Ishikawa (cell line): ENCODE measurements around the gene PABPC3.

Source experiments
- CEBPB ChIP-seq: IDR thresholded peaks from 2 replicates; pipeline ENCODE4 v1.6.1; 2012
- CREB1 ChIP-seq: IDR thresholded peaks from 2 replicates; pipeline ENCODE4 v1.6.1; 2012; ENCODE audit warnings: low read depth
- EGR1 ChIP-seq: IDR thresholded peaks from 2 replicates; pipeline ENCODE4 v1.6.1; 2012
- MAX ChIP-seq: IDR thresholded peaks from 2 replicates; pipeline ENCODE4 v1.6.1; 2012
- RAD21 ChIP-seq: IDR thresholded peaks from 2 replicates; pipeline ENCODE4 v1.6.1; 2012; ENCODE audit warnings: low read depth
- TAF1 ChIP-seq: IDR thresholded peaks from 2 replicates; pipeline ENCODE4 v1.6.1; 2012; ENCODE audit warnings: low read depth, mild to moderate bottlenecking
- TCF12 ChIP-seq: IDR thresholded peaks from 2 replicates; pipeline ENCODE4 v1.6.1; 2012; ENCODE audit warnings: low read depth
- TEAD4 ChIP-seq: IDR thresholded peaks from 2 replicates; pipeline ENCODE4 v1.6.1; 2012
- USF1 ChIP-seq: IDR thresholded peaks from 2 replicates; pipeline ENCODE4 v1.6.1; 2012
- YY1 ChIP-seq: IDR thresholded peaks from 2 replicates; pipeline ENCODE4 v1.6.1; 2012; ENCODE audit warnings: low read depth

The PABPC3 gene

GRCh38 chr13:25143706-25144105, 47.8 kb downstream of the PABPC3 start:
- TF ChIP-seq EGR1 (no peak), CREB1 (no peak), MAX (no peak)

- TF ChIP-seq RAD21 (no peak), MAX (no peak), TAF1 (no peak)
These were observed 51.9 kb downstream of the PABPC3 start for GRCh38 chr13:25147638-25148401.

GRCh38 chr13:25148402-25148771, 52.5 kb downstream of the PABPC3 start:
- TF ChIP-seq TEAD4 (no peak), TCF12 (no peak), CEBPB (no peak), MAX (no peak), USF1 (no peak), YY1 (no peak)
